HG03066 (cell line): ENCODE results near the gene SERINC2.
"Not testable (repeated sequence)": the region's sequence is repeated elsewhere in the genome, so short reads cannot be mapped to it uniquely, and the experiment has no call there.

ENCODE experiments used
- ATAC-seq: cut with Tn5 transposase; IDR thresholded peaks from one replicate; pipeline ENCODE4 v1.9.1; 2021; ENCODE audit warnings: low read depth; ENCODE audit not compliant: unreplicated experiment

The SERINC2 gene

DNA sequence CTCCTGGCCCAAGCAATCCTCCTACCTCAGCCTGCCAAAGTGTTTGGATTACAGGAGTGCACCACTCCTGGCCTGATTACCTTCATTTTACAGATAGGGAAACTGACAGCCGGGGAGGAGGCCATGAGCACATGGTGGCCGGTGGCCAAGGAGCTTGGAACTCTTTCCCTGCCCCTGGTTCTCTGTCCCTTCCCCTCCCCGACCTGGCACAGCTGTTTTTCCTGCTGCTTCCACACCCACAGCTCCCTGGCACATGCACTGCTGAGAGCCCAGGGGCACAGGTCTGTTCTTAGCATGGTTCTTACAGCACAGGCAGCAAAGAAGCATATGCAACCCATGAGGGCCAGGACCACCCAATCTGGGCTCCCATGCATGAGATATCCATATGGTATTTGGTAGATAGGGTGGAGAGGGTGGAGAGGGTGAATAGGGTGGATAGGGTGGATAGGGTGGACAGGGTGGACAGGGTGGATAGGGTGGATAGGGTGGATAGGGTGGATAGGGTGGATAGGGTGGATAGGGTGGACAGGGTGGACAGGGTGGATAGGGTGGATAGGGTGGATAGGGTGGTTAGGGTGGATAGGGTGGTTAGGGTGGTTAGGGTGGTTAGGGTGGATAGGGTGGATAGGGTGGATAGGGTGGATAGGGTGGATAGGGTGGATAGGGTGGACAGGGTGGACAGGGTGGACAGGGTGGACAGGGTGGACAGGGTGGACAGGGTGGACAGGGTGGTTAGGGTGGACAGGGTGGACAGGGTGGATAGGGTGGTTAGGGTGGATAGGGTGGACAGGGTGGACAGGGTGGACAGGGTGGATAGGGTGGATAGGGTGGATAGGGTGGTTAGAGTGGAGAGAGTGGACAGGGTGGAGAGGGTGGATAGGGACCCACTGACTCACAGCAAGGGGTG is 18.6 kb downstream of the SERINC2 start:
- ATAC-seq = not testable (repeated sequence)

DNA sequence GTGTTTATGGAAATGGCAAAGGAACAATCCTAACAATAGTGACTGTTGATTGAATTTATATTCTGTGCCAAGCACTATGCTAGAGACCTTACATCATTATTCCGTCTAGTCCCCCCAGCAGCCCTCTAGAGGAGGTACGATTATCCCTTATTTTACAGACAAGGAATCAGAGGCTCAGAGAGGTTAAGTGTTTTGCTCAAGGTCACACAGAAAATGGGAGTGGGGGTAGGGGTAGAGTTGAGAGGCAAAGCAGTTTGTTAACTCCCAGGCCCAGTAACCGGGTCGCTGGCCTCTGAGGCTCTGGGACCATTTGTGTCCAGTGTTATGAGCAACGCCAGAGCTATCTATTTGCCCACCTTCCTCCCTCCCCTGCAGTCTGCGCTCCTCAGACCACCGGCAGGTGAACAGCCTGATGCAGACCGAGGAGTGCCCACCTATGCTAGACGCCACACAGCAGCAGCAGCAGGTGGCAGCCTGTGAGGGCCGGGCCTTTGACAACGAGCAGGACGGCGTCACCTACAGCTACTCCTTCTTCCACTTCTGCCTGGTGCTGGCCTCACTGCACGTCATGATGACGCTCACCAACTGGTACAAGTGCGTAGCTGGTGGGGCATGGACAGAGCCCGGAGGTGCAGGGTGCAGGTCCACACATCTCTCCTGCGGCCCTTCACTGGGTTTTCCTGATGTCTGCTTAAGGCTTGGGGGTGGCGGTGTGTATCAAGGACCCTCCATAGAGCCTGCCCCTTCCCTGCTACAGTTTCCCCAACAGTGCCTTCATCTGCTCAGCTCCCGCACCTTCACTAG is 19.8 kb downstream of the SERINC2 start:
- ATAC-seq = no peak

DNA sequence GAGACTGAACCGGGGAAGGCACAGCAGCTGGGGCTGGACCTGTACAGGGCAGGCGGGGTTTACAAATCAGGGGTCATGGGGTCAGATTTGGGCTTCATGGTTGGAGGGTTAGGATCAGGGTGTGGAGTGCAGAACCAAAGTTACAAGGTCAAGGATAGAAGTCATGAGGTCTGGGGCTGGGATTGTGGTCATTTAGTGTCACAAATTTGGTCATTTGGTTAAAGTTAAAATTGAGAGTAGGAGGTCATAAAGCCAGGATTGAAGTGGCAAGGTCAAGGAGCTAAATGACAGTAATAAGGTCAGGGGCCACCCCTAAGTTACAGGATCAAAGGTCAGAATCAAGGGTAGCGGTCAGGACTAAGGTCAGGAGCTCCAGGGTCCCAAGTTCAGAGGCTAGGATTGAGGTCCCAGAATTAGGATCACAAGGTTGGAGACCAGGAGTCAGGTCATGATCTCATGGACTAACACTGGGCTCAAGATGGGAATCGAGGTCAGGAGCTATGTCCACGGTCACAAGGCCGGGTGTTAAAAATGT is 20.4 kb downstream of the SERINC2 start:
- ATAC-seq = no peak

DNA sequence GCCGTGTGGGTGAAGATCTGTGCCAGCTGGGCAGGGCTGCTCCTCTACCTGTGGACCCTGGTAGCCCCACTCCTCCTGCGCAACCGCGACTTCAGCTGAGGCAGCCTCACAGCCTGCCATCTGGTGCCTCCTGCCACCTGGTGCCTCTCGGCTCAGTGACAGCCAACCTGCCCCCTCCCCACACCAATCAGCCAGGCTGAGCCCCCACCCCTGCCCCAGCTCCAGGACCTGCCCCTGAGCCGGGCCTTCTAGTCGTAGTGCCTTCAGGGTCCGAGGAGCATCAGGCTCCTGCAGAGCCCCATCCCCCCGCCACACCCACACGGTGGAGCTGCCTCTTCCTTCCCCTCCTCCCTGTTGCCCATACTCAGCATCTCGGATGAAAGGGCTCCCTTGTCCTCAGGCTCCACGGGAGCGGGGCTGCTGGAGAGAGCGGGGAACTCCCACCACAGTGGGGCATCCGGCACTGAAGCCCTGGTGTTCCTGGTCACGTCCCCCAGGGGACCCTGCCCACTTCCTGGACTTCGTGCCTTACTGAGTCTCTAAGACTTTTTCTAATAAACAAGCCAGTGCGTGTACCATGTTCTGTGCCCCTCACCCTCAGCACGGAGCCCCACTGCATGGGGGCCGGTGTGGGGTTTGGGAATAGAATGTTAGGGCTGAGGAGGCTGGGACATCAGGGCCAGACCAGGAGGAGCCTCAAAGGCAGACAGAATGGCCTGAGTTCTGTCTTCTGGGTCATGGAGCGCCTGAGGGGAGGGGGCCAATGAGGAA is 21.3 kb downstream of the SERINC2 start:
- no peak for ATAC-seq

DNA sequence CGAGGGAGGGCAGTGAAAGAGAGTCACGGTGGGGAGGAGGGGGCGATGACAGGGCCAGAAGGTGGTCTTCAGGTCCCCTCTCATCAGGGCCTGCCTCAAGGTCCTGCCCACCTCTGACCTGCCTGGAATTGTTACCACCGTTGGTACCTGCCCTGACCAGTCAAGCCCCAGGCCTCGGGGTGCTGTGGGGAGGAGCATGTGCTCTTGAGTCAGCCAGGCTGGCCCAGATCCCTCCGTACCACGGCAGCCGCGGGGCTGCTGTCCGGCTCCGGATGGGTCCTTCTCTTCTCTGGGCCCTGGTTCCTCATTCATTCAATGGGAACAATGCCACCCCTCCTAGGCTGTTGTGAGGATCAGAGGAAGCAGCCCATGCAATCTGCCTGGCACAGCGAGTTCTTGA is 22.0 kb downstream of the SERINC2 start:
- ATAC-seq = no peak

DNA sequence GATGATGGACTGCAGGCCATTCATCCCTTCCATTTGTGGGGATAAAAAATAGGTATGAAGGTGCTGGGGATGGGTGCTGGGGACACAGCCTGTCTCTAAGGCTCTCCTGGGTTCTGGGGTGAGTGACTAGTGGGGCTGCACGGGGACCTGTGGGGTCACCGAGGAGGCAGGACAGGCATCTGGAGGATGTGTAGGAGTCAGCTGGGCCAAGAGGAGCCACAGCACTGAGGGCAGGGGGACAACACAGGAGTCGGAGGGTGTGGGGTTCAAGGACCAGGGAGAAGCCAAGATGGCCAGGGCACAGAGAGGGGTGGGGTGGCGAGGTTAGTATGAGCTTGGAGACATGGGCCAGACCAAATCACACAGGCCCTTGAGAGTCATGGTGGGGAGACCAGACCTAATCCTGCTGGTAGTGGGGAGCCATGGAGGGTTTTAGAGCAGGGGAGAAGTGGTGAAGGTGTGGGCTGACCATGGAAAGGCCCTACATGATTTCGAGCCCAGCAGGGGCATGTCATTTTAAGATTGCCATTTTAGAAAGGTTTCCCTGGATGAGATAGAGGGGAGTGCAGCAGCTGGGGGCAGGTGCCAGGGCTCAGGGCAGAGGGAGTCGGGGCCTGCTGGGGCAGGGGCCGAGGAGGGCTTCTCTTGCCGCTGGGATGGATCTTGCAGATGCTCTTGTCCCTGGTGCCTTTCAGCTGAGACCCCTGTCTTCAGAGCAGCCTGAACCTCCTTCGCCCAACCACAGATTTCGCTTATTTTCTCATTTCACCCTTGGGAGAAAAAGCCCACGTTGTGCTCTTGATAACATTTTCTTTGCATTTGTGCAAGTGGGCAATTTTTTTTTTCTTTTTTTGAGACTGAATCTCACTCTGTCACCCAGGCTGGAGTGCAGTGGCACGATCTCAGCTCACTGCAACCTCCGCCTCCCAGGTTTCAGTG is 22.7 kb downstream of the SERINC2 start:
- no peak for ATAC-seq

DNA sequence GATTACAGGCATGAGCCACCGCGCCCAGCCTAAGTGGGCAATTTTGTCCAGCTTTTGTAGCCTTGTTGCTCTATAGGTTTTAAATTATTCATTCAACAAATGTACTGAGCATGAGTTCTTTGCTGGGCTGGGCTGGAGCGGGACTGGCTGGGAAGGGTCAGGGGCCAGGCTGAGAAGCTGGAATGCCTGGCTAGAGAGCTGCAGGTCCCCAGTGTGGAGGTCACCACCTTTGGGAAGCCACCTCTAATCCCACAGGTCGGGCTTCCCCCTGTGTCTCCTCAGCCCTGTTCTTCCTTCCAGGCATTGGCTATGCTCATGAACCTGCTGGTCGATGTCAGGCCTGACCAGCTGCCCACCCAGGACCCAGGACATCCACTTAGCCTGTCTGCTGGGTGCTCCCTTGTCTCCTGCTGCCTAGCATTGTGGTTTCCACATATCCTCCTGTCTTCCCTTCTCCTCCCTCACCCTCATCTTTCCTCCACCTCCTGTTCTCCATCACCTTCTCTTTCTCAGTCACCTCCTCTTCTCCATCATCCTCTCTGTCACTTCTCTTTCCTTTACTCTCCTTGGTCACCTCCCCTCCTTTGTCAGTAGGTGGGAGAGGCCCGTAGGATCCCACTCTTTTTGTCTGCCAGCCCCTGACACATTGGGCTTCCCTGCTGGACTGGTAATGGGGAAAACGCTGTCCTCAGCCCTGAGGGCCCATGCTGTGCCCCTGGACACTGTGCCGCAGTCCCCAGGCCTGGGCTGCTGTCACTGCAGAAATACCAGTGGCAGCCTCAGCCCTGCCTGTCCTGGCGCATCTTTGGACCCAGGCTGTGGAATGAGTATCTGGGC is 23.8 kb downstream of the SERINC2 start:
- ATAC-seq = no peak

DNA sequence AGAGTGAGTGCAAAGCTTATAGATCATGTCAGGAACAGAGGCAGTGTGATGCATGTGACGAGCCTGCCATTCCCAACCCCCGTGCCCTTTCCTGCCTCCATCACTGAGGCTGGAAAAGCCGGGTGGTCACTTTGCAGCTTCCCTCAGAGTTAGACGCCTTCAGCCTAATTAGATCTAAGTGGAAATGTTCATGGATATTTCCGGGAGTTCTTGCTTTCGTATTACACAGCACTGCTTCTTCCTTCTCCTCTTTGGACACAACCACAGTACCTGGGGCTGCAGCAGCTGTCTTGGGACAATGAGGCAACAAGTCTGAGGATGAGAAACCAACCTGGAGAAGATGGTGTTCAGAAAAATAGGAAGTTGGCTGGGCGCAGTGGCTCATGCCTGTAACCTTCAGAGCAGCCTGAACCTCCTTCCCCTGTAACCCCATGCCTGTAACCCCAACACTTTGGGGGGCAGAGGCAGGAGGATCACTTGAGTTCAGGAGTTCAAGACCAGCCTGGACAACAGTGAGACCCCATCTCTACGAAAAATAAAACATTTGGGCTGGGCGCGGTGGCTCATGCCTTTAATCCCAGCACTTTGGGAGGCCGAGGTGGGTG is 24.5 kb downstream of the SERINC2 start:
- no peak for ATAC-seq

DNA sequence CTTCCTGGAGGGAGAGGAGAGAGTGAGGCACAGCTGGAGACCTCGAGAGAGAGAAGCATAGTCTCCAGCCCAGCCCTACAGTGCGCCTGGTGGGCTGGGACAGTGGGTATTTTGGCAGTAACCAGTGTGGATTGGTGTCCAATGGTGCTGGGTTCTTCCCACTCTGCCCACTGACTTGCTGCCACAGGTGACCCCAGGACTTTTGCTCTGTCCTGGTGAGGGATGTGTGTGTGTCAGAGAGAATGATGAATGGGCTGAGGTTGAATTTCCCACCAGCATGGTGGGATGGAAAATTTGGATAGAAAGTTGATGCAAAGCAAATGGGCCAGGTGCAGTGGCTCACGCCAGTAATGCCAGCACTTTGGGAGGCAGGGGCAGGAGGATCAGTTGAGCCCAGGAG is 26.3 kb downstream of the SERINC2 start:
- ATAC-seq = no peak

DNA sequence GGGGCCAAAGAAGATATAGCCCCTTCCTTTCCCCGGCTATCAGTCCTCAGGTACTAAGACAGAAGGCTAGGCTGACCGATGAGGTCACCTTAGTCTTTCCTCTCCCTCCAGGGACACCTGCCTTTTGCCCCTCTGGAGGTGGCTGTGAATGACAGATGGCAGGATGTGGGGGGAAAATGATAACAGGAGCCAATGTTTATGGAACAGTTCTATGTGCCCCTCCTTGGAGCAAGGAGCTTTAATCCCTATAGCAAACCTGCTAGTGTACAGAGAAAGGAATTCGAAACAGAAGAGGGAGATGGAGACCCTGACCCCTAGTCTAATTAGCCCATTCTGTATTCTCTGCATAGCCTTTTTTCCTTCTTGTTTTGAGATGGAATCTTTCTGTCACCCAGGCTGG is 28.1 kb downstream of the SERINC2 start:
- ATAC-seq = no peak

DNA sequence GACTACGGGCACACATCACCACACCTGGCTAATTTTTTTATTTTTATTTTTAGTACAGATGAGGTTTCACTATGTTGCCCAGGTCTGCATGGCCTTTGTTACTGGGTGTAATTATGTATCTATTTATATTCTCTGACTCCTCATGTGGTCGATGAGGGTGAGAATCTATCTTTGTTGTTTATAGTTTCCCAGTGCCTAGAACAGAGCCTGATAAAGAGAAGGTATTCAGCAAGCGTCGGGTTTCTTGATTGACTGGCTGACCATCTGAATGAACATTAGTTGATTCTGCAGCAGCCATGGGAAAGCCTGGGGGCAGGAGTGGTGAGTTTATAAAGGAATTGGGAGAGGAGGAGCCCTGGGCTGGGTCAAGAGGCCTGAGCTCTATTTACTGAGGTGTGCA is 28.5 kb downstream of the SERINC2 start:
- ATAC-seq = no peak

DNA sequence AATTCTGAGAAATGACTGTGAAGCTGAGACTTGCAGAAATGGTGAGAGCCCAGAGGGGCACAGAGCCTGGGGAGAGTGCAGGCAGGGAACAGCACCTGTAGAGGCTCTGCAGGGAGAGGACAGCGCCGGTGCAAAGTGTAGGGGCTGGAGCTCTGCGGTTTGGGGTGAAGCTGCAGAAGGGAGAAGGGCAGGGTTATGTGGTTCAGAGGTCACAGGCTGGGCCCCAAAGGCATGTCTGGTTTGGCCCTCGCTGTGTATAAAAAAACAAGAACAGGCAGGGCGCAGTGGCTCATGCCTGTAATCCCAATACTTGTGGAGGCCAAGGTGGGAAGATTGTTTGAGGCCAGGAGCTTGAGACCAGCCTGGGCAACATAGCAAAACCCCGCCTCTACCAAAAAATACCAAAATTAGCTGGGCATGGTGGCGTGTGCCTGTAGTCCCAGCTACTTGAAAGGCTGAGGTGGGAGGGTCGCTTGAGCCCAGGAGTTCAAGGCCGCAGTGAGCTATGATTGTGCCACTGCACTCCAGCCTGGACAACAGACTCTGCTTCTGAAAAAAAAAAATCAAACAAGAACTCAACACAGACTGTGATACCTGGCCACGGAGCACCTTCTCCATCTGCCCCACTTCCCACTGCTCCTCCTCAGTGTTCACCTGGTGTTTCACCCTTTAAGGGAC is 29.1 kb downstream of the SERINC2 start:
- ATAC-seq = no peak

DNA sequence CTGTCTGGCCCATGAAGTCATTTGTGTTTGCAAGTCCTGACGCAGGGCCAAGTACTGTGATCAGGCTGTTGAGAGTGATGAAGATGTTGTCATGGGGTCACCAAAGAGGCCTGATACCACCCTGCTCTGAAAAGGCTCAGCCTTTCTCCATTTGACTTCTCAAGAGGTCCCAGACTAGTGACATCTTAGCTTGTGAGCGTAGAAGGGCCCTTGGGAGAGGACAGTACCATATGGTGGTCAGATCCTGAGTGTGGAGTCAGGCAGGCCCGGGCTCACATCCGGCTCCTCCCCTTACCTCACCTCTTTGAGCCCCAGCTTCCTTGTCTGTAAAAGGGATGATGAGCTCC is 29.6 kb downstream of the SERINC2 start:
- no peak for ATAC-seq

DNA sequence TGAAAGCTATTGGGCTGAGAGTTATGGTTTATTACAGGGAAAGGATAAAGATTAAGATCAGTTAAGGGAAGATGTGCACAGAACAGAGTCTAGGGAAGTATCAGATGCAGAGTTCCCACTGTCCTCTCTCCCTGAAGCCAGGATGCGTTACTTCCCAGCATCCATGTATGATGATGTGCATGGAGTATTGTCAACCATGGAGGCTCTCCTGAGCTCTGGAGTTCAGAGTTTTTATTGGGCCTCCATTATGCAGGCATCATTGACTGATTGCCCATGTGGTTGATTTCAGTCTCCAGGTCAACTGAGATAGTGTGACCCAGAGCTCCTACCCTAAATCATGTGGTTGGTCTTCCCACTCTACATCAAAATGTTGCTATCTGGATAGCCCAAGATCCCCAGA is 30.7 kb downstream of the SERINC2 start:
- no peak for ATAC-seq

DNA sequence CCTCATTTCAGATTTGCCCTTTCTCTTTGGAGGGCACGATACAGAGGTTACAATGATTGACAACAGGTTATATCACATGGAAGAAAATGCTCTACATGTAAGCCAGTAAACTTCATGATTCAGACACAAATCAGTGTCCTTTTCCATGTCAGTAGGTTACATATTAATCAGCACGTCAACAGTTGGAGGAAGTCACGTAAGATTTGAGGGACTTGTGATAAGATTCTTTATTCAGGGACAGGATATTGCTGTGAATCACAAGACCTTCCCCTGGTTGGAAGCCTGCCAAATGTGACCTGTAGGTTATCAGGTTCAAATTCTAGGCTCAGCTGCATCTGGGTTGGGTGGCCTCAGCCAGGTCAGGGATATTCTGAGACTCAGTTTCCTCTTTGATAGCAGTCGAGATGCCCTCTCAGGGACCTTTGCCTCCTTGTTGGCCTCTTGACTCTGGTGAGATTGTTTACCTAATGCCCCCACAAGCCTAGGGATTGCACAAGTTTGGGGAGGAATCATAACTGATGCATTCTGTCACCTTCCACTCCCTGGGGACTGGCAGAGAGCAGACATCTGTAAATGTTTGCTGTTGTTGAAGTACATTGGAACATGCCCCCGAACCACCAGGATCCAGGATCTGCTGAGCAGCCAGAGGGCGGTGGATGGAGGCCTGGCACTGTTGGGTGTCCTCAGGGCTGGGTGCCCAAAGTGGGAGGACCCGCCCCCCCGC is 31.9 kb downstream of the SERINC2 start:
- ATAC-seq = no peak

DNA sequence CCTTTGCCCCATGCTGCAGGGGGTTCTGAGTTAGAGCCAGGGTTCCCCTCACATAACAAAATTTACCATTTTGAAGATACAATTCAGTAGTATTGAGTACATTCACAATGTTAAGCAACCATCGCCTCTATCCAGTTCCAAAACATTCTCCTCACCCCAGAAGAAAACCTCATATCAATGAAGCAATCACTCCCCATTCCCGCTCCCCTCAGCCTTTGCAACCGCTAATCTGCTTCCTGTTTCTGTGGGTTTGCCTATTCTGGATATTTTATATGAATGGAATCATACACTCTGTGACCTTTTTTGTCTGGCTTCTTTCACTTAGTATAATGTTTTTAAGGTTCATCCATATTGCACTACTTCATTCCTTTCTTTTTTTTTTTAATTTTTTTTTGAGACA is 32.9 kb downstream of the SERINC2 start:
- no peak for ATAC-seq

DNA sequence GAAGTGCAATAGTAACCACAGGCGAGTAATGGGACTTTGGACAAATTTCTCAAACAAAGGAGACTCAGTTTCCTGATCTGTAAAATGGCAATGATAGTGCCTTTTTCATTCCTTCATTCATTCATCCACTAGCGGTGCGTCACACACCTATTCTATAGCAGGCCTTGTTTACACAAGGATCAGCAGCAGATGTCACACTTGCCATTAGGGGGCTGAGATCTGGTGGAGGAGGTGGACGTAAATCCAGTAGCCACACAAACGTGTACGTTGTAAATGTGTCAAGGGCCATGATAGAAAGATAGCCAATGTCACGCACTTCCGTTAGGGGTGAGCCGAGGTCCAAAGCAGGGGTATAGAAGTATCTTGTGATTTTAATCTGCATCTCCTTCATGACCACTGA is 34.2 kb downstream of the SERINC2 start:
- no peak for ATAC-seq
